GM12874 (cell line): Measurements from ENCODE around the gene ANKS6.

Source experiments
- TF ChIP-seq, protein P1 (sequence below): IDR thresholded peaks from 2 replicates; pipeline ENCODE4 v1.5.1; 2011; ENCODE audit warnings: low read depth, mild to moderate bottlenecking, control low read depth, low read length, moderate library complexity; ENCODE audit not compliant: insufficient read depth

Gene ANKS6

GRCh38 chr9:98766586-98766985, 29.8 kb downstream of the ANKS6 start:
- TF ChIP-seq, protein P1, sequence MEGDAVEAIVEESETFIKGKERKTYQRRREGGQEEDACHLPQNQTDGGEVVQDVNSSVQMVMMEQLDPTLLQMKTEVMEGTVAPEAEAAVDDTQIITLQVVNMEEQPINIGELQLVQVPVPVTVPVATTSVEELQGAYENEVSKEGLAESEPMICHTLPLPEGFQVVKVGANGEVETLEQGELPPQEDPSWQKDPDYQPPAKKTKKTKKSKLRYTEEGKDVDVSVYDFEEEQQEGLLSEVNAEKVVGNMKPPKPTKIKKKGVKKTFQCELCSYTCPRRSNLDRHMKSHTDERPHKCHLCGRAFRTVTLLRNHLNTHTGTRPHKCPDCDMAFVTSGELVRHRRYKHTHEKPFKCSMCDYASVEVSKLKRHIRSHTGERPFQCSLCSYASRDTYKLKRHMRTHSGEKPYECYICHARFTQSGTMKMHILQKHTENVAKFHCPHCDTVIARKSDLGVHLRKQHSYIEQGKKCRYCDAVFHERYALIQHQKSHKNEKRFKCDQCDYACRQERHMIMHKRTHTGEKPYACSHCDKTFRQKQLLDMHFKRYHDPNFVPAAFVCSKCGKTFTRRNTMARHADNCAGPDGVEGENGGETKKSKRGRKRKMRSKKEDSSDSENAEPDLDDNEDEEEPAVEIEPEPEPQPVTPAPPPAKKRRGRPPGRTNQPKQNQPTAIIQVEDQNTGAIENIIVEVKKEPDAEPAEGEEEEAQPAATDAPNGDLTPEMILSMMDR: no peak

GRCh38 chr9:98765256-98765655, 31.1 kb downstream of the ANKS6 start:
- TF ChIP-seq, protein P1: no peak

GRCh38 chr9:98763986-98764745, 32.2 kb downstream of the ANKS6 start:
- TF ChIP-seq, protein P1: no peak

- TF ChIP-seq, protein P1: no peak
Observed at GRCh38 chr9:98760231-98760630, 36.1 kb downstream of the ANKS6 start.

GRCh38 chr9:98755006-98755618, 41.2 kb downstream of the ANKS6 start:
- TF ChIP-seq, protein P1: no peak

GRCh38 chr9:98751210-98751609, 45.1 kb downstream of the ANKS6 start:
- TF ChIP-seq, protein P1: no peak

- TF ChIP-seq, protein P1: no peak
Observed at GRCh38 chr9:98750364-98751060, 45.8 kb downstream of the ANKS6 start.
